Activated naive CD4-positive, alpha-beta T cell treated with anti-CD3 and anti-CD28 coated beads, Interleukin-2, amount 50 U/mL, for 16 hours (primary cell): Measurements from ENCODE around the gene PAX1.

Source experiments
- DNase-seq: peaks from one replicate; pipeline ENCODE4 v3.0.0-alpha.2; 2020

The PAX1 gene

GRCh38 chr20:21703717-21704407, 1.6 kb upstream of the PAX1 start:
- no peak for DNase-seq

GRCh38 chr20:21704408-21705385, 767 bp upstream of the PAX1 start:
- no peak for DNase-seq

GRCh38 chr20:21706261-21707195, 1.1 kb downstream of the PAX1 start:
- no peak for DNase-seq

GRCh38 chr20:21707267-21707666, 1.8 kb downstream of the PAX1 start:
- DNase-seq, result no peak

GRCh38 chr20:21707999-21708737, 2.7 kb downstream of the PAX1 start:
- no peak for DNase-seq

- DNase-seq, result no peak
Measured at GRCh38 chr20:21708738-21709534, 3.5 kb downstream of the PAX1 start.

- DNase-seq, result no peak
Measured at GRCh38 chr20:21709535-21709904, 4.1 kb downstream of the PAX1 start.

- DNase-seq, result no peak
Measured at GRCh38 chr20:21710341-21710740, 4.9 kb downstream of the PAX1 start.

- no peak for DNase-seq
Measured at GRCh38 chr20:21710863-21711431, 5.5 kb downstream of the PAX1 start.

GRCh38 chr20:21712443-21713059, 7.1 kb downstream of the PAX1 start:
- no peak for DNase-seq

- DNase-seq, result no peak
Measured at GRCh38 chr20:21713470-21713869, 8.0 kb downstream of the PAX1 start.

GRCh38 chr20:21713901-21714296, 8.4 kb downstream of the PAX1 start:
- DNase-seq, result no peak

- no peak for DNase-seq
Measured at GRCh38 chr20:21714297-21715192, 9.1 kb downstream of the PAX1 start.

GRCh38 chr20:21715193-21715881, 9.9 kb downstream of the PAX1 start:
- DNase-seq, result no peak

GRCh38 chr20:21719592-21720214, 14.2 kb downstream of the PAX1 start:
- no peak for DNase-seq

- no peak for DNase-seq
Measured at GRCh38 chr20:21725892-21726291, 20.4 kb downstream of the PAX1 start.

- DNase-seq, result no peak
Measured at GRCh38 chr20:21729316-21729715, 23.9 kb downstream of the PAX1 start.

- no peak for DNase-seq
Measured at GRCh38 chr20:21739161-21739560, 33.7 kb downstream of the PAX1 start.
